ENCODE measurements around the gene APBB3. TPM values are rescaled to one million over a fixed set of nuclear protein-coding genes. Genes with fewer than 3 reads are reported as not detected.

APBB3 gene
- total RNA-seq, 1 donor from 2014 or later = 70.7 TPM

GRCh38 chr5:140561753-140562523, 2.5 kb downstream of the APBB3 start:
- peaks cover 44% of the 10 kb centered on the region for H3K4me1 Mint-ChIP-seq (ENCODE audit: unreplicated experiment)
- DNase-seq (ENCODE audit: extremely low spot score, unreplicated experiment) = no peak
- no peak overlapping the region for H3K4me3 Mint-ChIP-seq (ENCODE audit: unreplicated experiment)
- H3K36me3 Mint-ChIP-seq (ENCODE audit: unreplicated experiment) = peaks cover 9% of the 10 kb centered on the region
- no peak for TF ChIP-seq CTCF (IDR thresholded peaks at IDR 0.05)
- H3K27ac Mint-ChIP-seq (ENCODE audit: unreplicated experiment) = no peak overlapping the region
- H3K27me3 Mint-ChIP-seq (ENCODE audit: unreplicated experiment) = no peaks in the 10 kb centered on the region
- no peaks in the 10 kb centered on the region for H3K9me3 Mint-ChIP-seq (ENCODE audit: unreplicated experiment)

- no peak overlapping the region for H3K27ac Mint-ChIP-seq (ENCODE audit: unreplicated experiment)
- TF ChIP-seq CTCF (IDR thresholded peaks at IDR 0.05) = no peak
Observed at GRCh38 chr5:140560227-140560626, 4.2 kb downstream of the APBB3 start.

GRCh38 chr5:140558542-140558941, 5.9 kb downstream of the APBB3 start:
- no peak overlapping the region for H3K4me3 Mint-ChIP-seq (ENCODE audit: unreplicated experiment)
- H3K36me3 Mint-ChIP-seq (ENCODE audit: unreplicated experiment) = peaks cover 9% of the 10 kb centered on the region
- peak overlapping the region; percentile 90 for H3K27ac Mint-ChIP-seq (ENCODE audit: unreplicated experiment)
- no peaks in the 10 kb centered on the region for H3K27me3 Mint-ChIP-seq (ENCODE audit: unreplicated experiment)
- H3K4me1 Mint-ChIP-seq (ENCODE audit: unreplicated experiment) = peaks cover 49% of the 10 kb centered on the region
- no peak for TF ChIP-seq CTCF (IDR thresholded peaks at IDR 0.05)
- no peaks in the 10 kb centered on the region for H3K9me3 Mint-ChIP-seq (ENCODE audit: unreplicated experiment)
- no peak for DNase-seq (ENCODE audit: extremely low spot score, unreplicated experiment)

More at GRCh38 chr5:140560227-140560626, 4.2 kb downstream of the APBB3 start:
- H3K9me3 Mint-ChIP-seq (ENCODE audit: unreplicated experiment) = no peaks in the 10 kb centered on the region
- peaks cover 48% of the 10 kb centered on the region for H3K4me1 Mint-ChIP-seq (ENCODE audit: unreplicated experiment)
- H3K36me3 Mint-ChIP-seq (ENCODE audit: unreplicated experiment) = peaks cover 7% of the 10 kb centered on the region
- H3K4me3 Mint-ChIP-seq (ENCODE audit: unreplicated experiment) = no peak overlapping the region
- no peak for DNase-seq (ENCODE audit: extremely low spot score, unreplicated experiment)
- H3K27me3 Mint-ChIP-seq (ENCODE audit: unreplicated experiment) = no peaks in the 10 kb centered on the region

GRCh38 chr5:140557965-140558364, 6.4 kb downstream of the APBB3 start:
- Mint-ChIP-seq H3K27me3 (ENCODE audit: unreplicated experiment) (no peaks in the 10 kb centered on the region), H3K9me3 (ENCODE audit: unreplicated experiment) (no peaks in the 10 kb centered on the region), H3K4me3 (ENCODE audit: unreplicated experiment) (peak overlapping the region; percentile 89), H3K27ac (ENCODE audit: unreplicated experiment) (peak overlapping the region; percentile 90), H3K36me3 (ENCODE audit: unreplicated experiment) (peaks cover 12% of the 10 kb centered on the region), H3K4me1 (ENCODE audit: unreplicated experiment) (peaks cover 46% of the 10 kb centered on the region)
- no peak for DNase-seq (ENCODE audit: extremely low spot score, unreplicated experiment)
- no peak for TF ChIP-seq CTCF (IDR thresholded peaks at IDR 0.05)

GRCh38 chr5:140557136-140557805, 7.1 kb downstream of the APBB3 start, which contains the start of gene SRA1:
Gene SRA1 (minus strand): TSS chr5:140557473. CDS start chr5:140557452, 21 bp downstream.
- H3K27ac Mint-ChIP-seq (ENCODE audit: unreplicated experiment) = peak within 1 kb of the TSS; percentile 90
- TF ChIP-seq CTCF (IDR thresholded peaks at IDR 0.05) = no peak
- H3K36me3 Mint-ChIP-seq (ENCODE audit: unreplicated experiment) = peaks cover 16% of the 10 kb centered on the region
- H3K9me3 Mint-ChIP-seq (ENCODE audit: unreplicated experiment) = no peaks in the 10 kb centered on the region
- H3K4me1 Mint-ChIP-seq (ENCODE audit: unreplicated experiment) = peaks cover 41% of the 10 kb centered on the region
- H3K4me3 Mint-ChIP-seq (ENCODE audit: unreplicated experiment) = peak within 1 kb of the TSS; percentile 89
- no peaks in the 10 kb centered on the region for H3K27me3 Mint-ChIP-seq (ENCODE audit: unreplicated experiment)
- DNase-seq (ENCODE audit: extremely low spot score, unreplicated experiment) = peak; percentile 96
